GM23248 (cell line): ENCODE data around the gene SLC6A7.

Source experiments
- EZH2 ChIP-seq: fragments of 200-600 bp; sonication (generic); IDR thresholded peaks from 2 replicates; pipeline ENCODE4 v1.6.1; 2018; ENCODE audit warnings: antibody characterized with exemption, mild to moderate bottlenecking; ENCODE audit not compliant: insufficient read depth, poor library complexity, severe bottlenecking
- EZH2phosphoT487 ChIP-seq: fragments of 200-600 bp; sonication (generic); IDR thresholded peaks from 2 replicates; pipeline ENCODE4 v1.6.1; 2018; ENCODE audit warnings: antibody characterized with exemption, moderate library complexity, mild to moderate bottlenecking, low read depth; ENCODE audit not compliant: insufficient read depth

DNA sequence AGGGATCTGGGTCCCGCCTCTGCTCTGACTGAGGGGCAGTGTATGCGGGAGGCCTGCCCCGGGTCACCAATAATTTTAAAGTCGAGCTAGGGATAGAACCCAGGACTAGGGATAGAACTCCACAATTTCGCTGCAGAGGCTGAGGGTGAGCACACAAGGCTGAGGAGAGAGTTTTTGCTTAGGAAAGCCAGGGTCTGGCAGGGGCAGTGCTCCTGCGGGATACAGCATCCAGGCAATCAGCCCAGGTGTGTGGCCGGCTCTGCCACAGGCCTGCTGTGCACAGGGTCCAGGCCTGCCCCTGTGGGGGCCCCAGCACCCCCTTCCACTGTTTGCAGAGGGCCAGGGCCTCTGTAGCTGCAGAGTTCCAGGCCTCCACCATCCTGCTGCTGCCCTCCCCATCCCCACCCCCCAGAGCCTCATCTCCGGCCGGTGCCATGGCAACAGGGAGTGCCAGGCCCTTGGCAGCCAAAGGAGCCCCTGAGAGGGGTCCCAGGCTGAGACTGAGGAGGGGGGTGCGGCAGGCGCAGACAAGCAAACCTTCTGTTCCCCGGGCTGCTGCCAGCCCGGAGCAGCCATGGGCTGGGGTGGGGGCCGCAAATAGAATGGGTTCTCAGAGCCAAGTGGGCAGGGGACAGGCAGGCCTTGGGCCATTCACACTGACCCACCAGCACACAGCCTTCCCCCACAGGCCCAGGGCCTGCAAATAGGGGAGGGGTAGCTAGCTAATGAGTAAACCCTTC lies 42.8 kb upstream of the SLC6A7 start:
- TF ChIP-seq EZH2phosphoT487 (no peak), EZH2 (no peak)
